Astrocyte (in vitro differentiated cells and primary cell): ENCODE results near the gene PPP1R37.

Experiments
- EZH2 ChIP-seq: IDR thresholded peaks from 2 replicates; pipeline ENCODE4 v1.6.1; 2012; ENCODE audit warnings: mild to moderate bottlenecking, low read length, inconsistent platforms; ENCODE audit not compliant: insufficient read depth
- TF ChIP-seq, protein P1 (sequence below): IDR thresholded peaks from 2 replicates; pipeline ENCODE4 v1.5.1; 2011; ENCODE audit warnings: low read depth, mild to moderate bottlenecking, inconsistent platforms, low read length, moderate library complexity; ENCODE audit not compliant: insufficient read depth

- TF ChIP-seq, protein P1, sequence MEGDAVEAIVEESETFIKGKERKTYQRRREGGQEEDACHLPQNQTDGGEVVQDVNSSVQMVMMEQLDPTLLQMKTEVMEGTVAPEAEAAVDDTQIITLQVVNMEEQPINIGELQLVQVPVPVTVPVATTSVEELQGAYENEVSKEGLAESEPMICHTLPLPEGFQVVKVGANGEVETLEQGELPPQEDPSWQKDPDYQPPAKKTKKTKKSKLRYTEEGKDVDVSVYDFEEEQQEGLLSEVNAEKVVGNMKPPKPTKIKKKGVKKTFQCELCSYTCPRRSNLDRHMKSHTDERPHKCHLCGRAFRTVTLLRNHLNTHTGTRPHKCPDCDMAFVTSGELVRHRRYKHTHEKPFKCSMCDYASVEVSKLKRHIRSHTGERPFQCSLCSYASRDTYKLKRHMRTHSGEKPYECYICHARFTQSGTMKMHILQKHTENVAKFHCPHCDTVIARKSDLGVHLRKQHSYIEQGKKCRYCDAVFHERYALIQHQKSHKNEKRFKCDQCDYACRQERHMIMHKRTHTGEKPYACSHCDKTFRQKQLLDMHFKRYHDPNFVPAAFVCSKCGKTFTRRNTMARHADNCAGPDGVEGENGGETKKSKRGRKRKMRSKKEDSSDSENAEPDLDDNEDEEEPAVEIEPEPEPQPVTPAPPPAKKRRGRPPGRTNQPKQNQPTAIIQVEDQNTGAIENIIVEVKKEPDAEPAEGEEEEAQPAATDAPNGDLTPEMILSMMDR: no peak
- TF ChIP-seq EZH2: no peak
Observed at GRCh38 chr19:45117671-45118070, 24.7 kb downstream of the PPP1R37 start.
